Small intestine (tissue), 16 donors: Measurements from ENCODE around the gene DISC1. TPM values are rescaled to one million over a fixed set of nuclear protein-coding genes. Genes with fewer than 3 reads are reported as not detected.

Source experiments
- DNase-seq, 2 donors: peaks; one replicate each; pipeline versions ENCODE4 v3.0.0 to v3.0.0-alpha.2; 2013
- FAIRE-seq: peaks from 2 replicates; lab custom pipeline; 2012; peaks lifted over from hg19 to GRCh38; lab: Jason Lieb, UNC
- H3K27ac ChIP-seq, 3 donors: one replicate each; pipeline ENCODE4 v1.5.1; 2013; ENCODE audit warnings: low read length in 2 of 3, mild to moderate bottlenecking in 2 of 3, control low read depth in 1 of 3, inconsistent platforms in 1 of 3, low read depth in 1 of 3, moderate library complexity in 1 of 3
- H3K27me3 ChIP-seq, 3 donors: one replicate each; pipeline ENCODE4 v1.6.1; 2013; ENCODE audit warnings: low read length in 3 of 3, inconsistent platforms in 1 of 3; ENCODE audit not compliant: control insufficient read depth in 3 of 3, insufficient read depth in 3 of 3
- H3K36me3 ChIP-seq, 3 donors: one replicate each; pipeline ENCODE4 v1.6.1; 2013; ENCODE audit warnings: low read length in 3 of 3, inconsistent platforms in 1 of 3, low read depth in 1 of 3, mild to moderate bottlenecking in 1 of 3, moderate library complexity in 1 of 3; ENCODE audit not compliant: control insufficient read depth in 3 of 3, insufficient read depth in 2 of 3
- H3K4me1 ChIP-seq, 3 donors: one replicate each; pipeline ENCODE4 v1.6.1; 2013; ENCODE audit warnings: low read length in 2 of 3, inconsistent platforms in 1 of 3, low read depth in 1 of 3, mild to moderate bottlenecking in 1 of 3, moderate library complexity in 1 of 3; ENCODE audit not compliant: control insufficient read depth in 3 of 3, insufficient read depth in 2 of 3
- H3K4me3 ChIP-seq, 3 donors: one replicate each; pipeline ENCODE4 v1.5.1; 2013; ENCODE audit warnings: low read length in 3 of 3, control low read depth in 1 of 3, inconsistent platforms in 1 of 3, low read depth in 1 of 3, mild to moderate bottlenecking in 1 of 3, moderate library complexity in 1 of 3
- H3K9me3 ChIP-seq, 2 donors: one replicate each; pipeline ENCODE4 v1.6.1; 2013; ENCODE audit warnings: low read depth in 1 of 2, low read length in 1 of 2; ENCODE audit not compliant: control insufficient read depth in 2 of 2, insufficient read depth in 1 of 2
- WGBS, 3 donors: extraction: QIAGEN DNeasy Blood & Tissue Kit; methylation state at CpG; one replicate each; pipeline ENCODE4 v1.1.7; 2013; 5-methylcytosine and 5-hydroxymethylcytosine counted together
- long read RNA-seq, 10 donors: transcript quantifications; one replicate each; lab custom pipeline, GENCODE V29; 2026
- polyA plus RNA-seq, 4 donors: library from polyadenylated mRNA; stranded (reverse) in 3 of 4; unstranded in 1 of 4; fragments of 200-250 nt in 3 of 4; fragments of 120-200 nt in 1 of 4; gene quantifications; one replicate each; pipeline versions ENCODE4 v1.2.1 to v1.2.3, GENCODE V29; 2013
- donor health status: healthy with polysubstance abuse.
- donor health status: control.
- donor health status: control.
- donor health status: Bipolar disorder and iron deficiency.
- donor health status: healthy.

The DISC1 gene
- polyA plus RNA-seq = 1 to 10 TPM in 1 of 4 donors, under 1 TPM in 2, not detected in 1; 0.27 to 2.1 (median 0.85) TPM
- long read RNA-seq, donor 1 = 0 reads
- long read RNA-seq, donor 2 = 0 reads
- long read RNA-seq, donor 3 = 0 reads
- long read RNA-seq, donor 4 = 0 reads
- long read RNA-seq, donor 5 = 0 reads
- long read RNA-seq, donor 6 = 0 reads
- long read RNA-seq, donor 7 = 0 reads
- long read RNA-seq, donor 8 = 0 reads
- long read RNA-seq, donor 9 = 0 reads
- long read RNA-seq, donor 10 = 0 reads

GRCh38 chr1:231626535-231626950 lies at the start of gene DISC1:
TSS of gene DISC1 (plus strand) at chr1:231626790. CDS start at chr1:231626868, 78 bp downstream.
- WGBS, 3 donors = 0% methylated on average over 24 to 38 of the region's 38 CpGs
- H3K36me3 ChIP-seq = no peaks in the 10 kb centered on the region
- FAIRE-seq = no peak

GRCh38 chr1:231576804-231577718 lies 49.5 kb upstream of the DISC1 start:
- H3K4me3 ChIP-seq = no peak overlapping the region
- H3K27me3 ChIP-seq = no peaks in the 10 kb centered on the region
- DNase-seq = no peak
- H3K9me3 ChIP-seq = no peaks in the 10 kb centered on the region
- WGBS, 3 donors = 82 to 88% (median 87%) methylated on average over 11 of the region's 11 CpGs
- no peak for FAIRE-seq
- H3K4me1 ChIP-seq = no peaks in the 10 kb centered on the region
- no peaks in the 10 kb centered on the region for H3K36me3 ChIP-seq
- H3K27ac ChIP-seq = no peak overlapping the region

More at GRCh38 chr1:231626535-231626950, at the start of gene DISC1:
- no peaks in the 10 kb centered on the region for H3K9me3 ChIP-seq
- peaks cover 0 to 5% (median 0%) of the 10 kb centered on the region in 3 donors for H3K4me1 ChIP-seq
- peak within 1 kb of the TSS; percentile 66 to 89 (median 69) for H3K27ac ChIP-seq
- H3K4me3 ChIP-seq = peak within 1 kb of the TSS; percentile 84 to 90 (median 86)
- H3K27me3 ChIP-seq = no peaks in the 10 kb centered on the region
- peak; percentile 62 to 91 for DNase-seq

- FAIRE-seq = peak; percentile 55
- WGBS, 3 donors = 69 to 81% (median 74%) methylated on average over 1 of the region's 1 CpG
- no peaks in the 10 kb centered on the region for H3K4me1 ChIP-seq
Observed at GRCh38 chr1:231580874-231581273, 45.7 kb upstream of the DISC1 start.

GRCh38 chr1:231581859-231582258 lies 44.7 kb upstream of the DISC1 start:
- Histone ChIP-seq H3K9me3 (no peaks in the 10 kb centered on the region), H3K4me3 (no peak overlapping the region)
- FAIRE-seq = no peak

More at GRCh38 chr1:231580874-231581273, 45.7 kb upstream of the DISC1 start:
- no peaks in the 10 kb centered on the region for H3K9me3 ChIP-seq
- no peak overlapping the region for H3K4me3 ChIP-seq
- no peak overlapping the region for H3K27ac ChIP-seq
- H3K27me3 ChIP-seq = no peaks in the 10 kb centered on the region
- H3K36me3 ChIP-seq = no peaks in the 10 kb centered on the region
- no peak for DNase-seq

GRCh38 chr1:231583376-231583775 lies 43.2 kb upstream of the DISC1 start:
- Histone ChIP-seq H3K27ac (no peak overlapping the region), H3K4me1 (no peaks in the 10 kb centered on the region), H3K9me3 (no peaks in the 10 kb centered on the region), H3K4me3 (no peak overlapping the region), H3K27me3 (no peaks in the 10 kb centered on the region), H3K36me3 (no peaks in the 10 kb centered on the region)
- FAIRE-seq (no peak), DNase-seq (no peak)
- WGBS, 3 donors = 90 to 92% (median 91%) methylated on average over 6 of the region's 6 CpGs

More at GRCh38 chr1:231581859-231582258, 44.7 kb upstream of the DISC1 start:
- DNase-seq = no peak
- Histone ChIP-seq H3K27me3 (no peaks in the 10 kb centered on the region), H3K4me1 (no peaks in the 10 kb centered on the region), H3K36me3 (no peaks in the 10 kb centered on the region), H3K27ac (no peak overlapping the region)
- 77 to 86% (median 77%) methylated on average over 2 of the region's 2 CpGs for WGBS, 3 donors

GRCh38 chr1:231584117-231584516 lies 42.5 kb upstream of the DISC1 start:
- no peak for FAIRE-seq
- Histone ChIP-seq H3K36me3 (no peaks in the 10 kb centered on the region), H3K4me1 (no peaks in the 10 kb centered on the region), H3K9me3 (no peaks in the 10 kb centered on the region), H3K27me3 (no peaks in the 10 kb centered on the region), H3K27ac (no peak overlapping the region), H3K4me3 (no peak overlapping the region)
- 48 to 58% (median 48%) methylated on average over 3 of the region's 3 CpGs for WGBS, 3 donors
- DNase-seq = peak; percentile 33 to 35

- 74 to 80% (median 77%) methylated on average over 5 of the region's 5 CpGs for WGBS, 3 donors
- DNase-seq (no peak), FAIRE-seq (no peak)
- Histone ChIP-seq H3K27me3 (no peaks in the 10 kb centered on the region), H3K4me1 (no peaks in the 10 kb centered on the region), H3K4me3 (no peak overlapping the region), H3K36me3 (no peaks in the 10 kb centered on the region), H3K9me3 (no peaks in the 10 kb centered on the region), H3K27ac (no peak overlapping the region)
Observed at GRCh38 chr1:231584921-231585320, 41.7 kb upstream of the DISC1 start.

GRCh38 chr1:231590453-231591198 lies 36.0 kb upstream of the DISC1 start:
- Histone ChIP-seq H3K4me3 (no peak overlapping the region), H3K9me3 (no peaks in the 10 kb centered on the region), H3K27ac (no peak overlapping the region), H3K4me1 (no peaks in the 10 kb centered on the region), H3K27me3 (no peaks in the 10 kb centered on the region), H3K36me3 (no peaks in the 10 kb centered on the region)
- no peak for FAIRE-seq
- peak; percentile 65 to 66 for DNase-seq
- 22 to 23% (median 22%) methylated on average over 12 of the region's 12 CpGs for WGBS, 3 donors
